HEK293 (cell line): ENCODE data around the gene RASL10B.

Source experiments
- CTCF ChIA-PET: fragments of 350-600 bp; formaldehyde crosslinking; extraction: SDS; loops from one replicate; lab custom pipeline; 2021; ENCODE audit warnings: antibody characterized with exemption; lab: Yijun Ruan, JAX
- POLR2A ChIA-PET: fragments of 300-600 bp; formaldehyde crosslinking; extraction: SDS; loops from one replicate; lab custom pipeline; 2020; ENCODE audit warnings: antibody characterized with exemption, inconsistent platforms; lab: Yijun Ruan, JAX
- H3K27ac ChIP-seq: fragments of 200-500 bp; sonication (Bioruptor generic); 2 replicates; pipeline ENCODE4 v1.5.1; 2014; ENCODE audit warnings: low read depth, low read length, control low read depth, inconsistent platforms; ENCODE audit errors: extremely low read depth
- H3K36me3 ChIP-seq, 2 experiments: fragments of 200-500 bp in 1 of 2; sonication (Bioruptor generic) in 1 of 2; 1 replicate in 1 of 2; 2 replicates in 1 of 2; pipeline ENCODE4 v1.5.1; 2014 to 2017; ENCODE audit warnings: inconsistent platforms in 2 of 2, low read length in 2 of 2; ENCODE audit not compliant: control insufficient read depth in 2 of 2, insufficient read depth in 1 of 2
- H3K4me1 ChIP-seq: fragments of 200-500 bp; sonication (Bioruptor generic); 2 replicates; pipeline ENCODE4 v1.5.1; 2014; ENCODE audit warnings: mild to moderate bottlenecking, low read length, inconsistent platforms; ENCODE audit not compliant: control insufficient read depth, insufficient read depth
- H3K4me3 ChIP-seq: 2 replicates; pipeline ENCODE4 v1.5.1; 2011; ENCODE audit warnings: low read depth, mild to moderate bottlenecking, control low read depth, low read length, moderate library complexity
- H3K9me3 ChIP-seq: fragments of 200-500 bp; sonication (Bioruptor generic); 2 replicates; pipeline ENCODE4 v1.5.1; 2014; ENCODE audit warnings: low read depth, low read length, inconsistent platforms; ENCODE audit not compliant: control insufficient read depth, insufficient read depth
- MEIS1 ChIP-seq: sonication (generic); formaldehyde crosslinking; IDR thresholded peaks from 2 replicates; pipeline ENCODE4 v1.8.1; 2022; ENCODE audit warnings: missing genetic modification reagents, mild to moderate bottlenecking, borderline replicate concordance
- OSR2 ChIP-seq: fragments of 450-650 bp; formaldehyde crosslinking; IDR thresholded peaks from 2 replicates; pipeline ENCODE4 v1.5.1; 2016; ENCODE audit warnings: missing biosample characterization, missing genetic modification characterization
- SP7 ChIP-seq: fragments of 450-650 bp; formaldehyde crosslinking; IDR thresholded peaks from 2 replicates; pipeline ENCODE4 v1.5.1; 2016; ENCODE audit warnings: missing biosample characterization, missing genetic modification characterization
- ZBTB20 ChIP-seq: fragments of 450-650 bp; formaldehyde crosslinking; IDR thresholded peaks from 2 replicates; pipeline ENCODE4 v1.5.1; 2016; ENCODE audit warnings: missing biosample characterization, missing genetic modification characterization
- ZFP41 ChIP-seq: fragments of 450-650 bp; formaldehyde crosslinking; IDR thresholded peaks from 2 replicates; pipeline ENCODE4 v1.5.1; 2016; ENCODE audit warnings: missing biosample characterization, missing genetic modification characterization, borderline replicate concordance
- ZNF146 ChIP-seq: fragments of 450-650 bp; formaldehyde crosslinking; IDR thresholded peaks from 2 replicates; pipeline ENCODE4 v1.5.1; 2016; ENCODE audit warnings: missing biosample characterization, missing genetic modification characterization
- ZNF174 ChIP-seq: fragments of 450-650 bp; formaldehyde crosslinking; IDR thresholded peaks from 2 replicates; pipeline ENCODE4 v1.5.0; 2017; ENCODE audit warnings: missing biosample characterization, mild to moderate bottlenecking, missing genetic modification characterization
- ZNF23 ChIP-seq: fragments of 450-650 bp; formaldehyde crosslinking; IDR thresholded peaks from 2 replicates; pipeline ENCODE4 v1.5.1; 2016; ENCODE audit warnings: missing biosample characterization, missing genetic modification characterization, borderline replicate concordance
- ZNF394 ChIP-seq: fragments of 450-650 bp; formaldehyde crosslinking; IDR thresholded peaks from 2 replicates; pipeline ENCODE4 v1.5.1; 2016; ENCODE audit warnings: missing biosample characterization, missing genetic modification characterization, mild to moderate bottlenecking, moderate library complexity, borderline replicate concordance
- ZNF473 ChIP-seq: fragments of 450-650 bp; formaldehyde crosslinking; IDR thresholded peaks from 2 replicates; pipeline ENCODE4 v1.5.1; 2017; ENCODE audit warnings: missing biosample characterization, missing genetic modification characterization
- ZNF626 ChIP-seq: fragments of 450-650 bp; sonication (Bioruptor Pico); formaldehyde crosslinking; IDR thresholded peaks from 2 replicates; pipeline ENCODE4 v1.5.1; 2018; ENCODE audit warnings: missing biosample characterization, missing genetic modification characterization, inconsistent platforms
- ZNF677 ChIP-seq: fragments of 450-650 bp; IDR thresholded peaks from 2 replicates; pipeline ENCODE4 v1.5.0; 2018; ENCODE audit warnings: missing biosample characterization, mild to moderate bottlenecking, missing genetic modification characterization, moderate library complexity
- ZNF791 ChIP-seq: fragments of 450-650 bp; formaldehyde crosslinking; IDR thresholded peaks from 2 replicates; pipeline ENCODE4 v1.5.1; 2016; ENCODE audit warnings: missing biosample characterization, missing genetic modification characterization
- ZNF843 ChIP-seq: fragments of 450-650 bp; formaldehyde crosslinking; IDR thresholded peaks from 2 replicates; pipeline ENCODE4 v1.5.1; 2016; ENCODE audit warnings: missing biosample characterization, missing genetic modification characterization
- TF ChIP-seq, protein P1 (sequence below): fragments of 450-650 bp; formaldehyde crosslinking; IDR thresholded peaks from 2 replicates; pipeline ENCODE4 v1.5.1; 2016; ENCODE audit warnings: missing biosample characterization, missing genetic modification characterization
- TF ChIP-seq, protein P2 (sequence below): fragments of 450-650 bp; formaldehyde crosslinking; IDR thresholded peaks from 2 replicates; pipeline ENCODE4 v1.5.1; 2016; ENCODE audit warnings: missing biosample characterization, missing genetic modification characterization, borderline replicate concordance
- TF ChIP-seq, protein P3 (sequence below): fragments of 450-650 bp; formaldehyde crosslinking; IDR thresholded peaks from 2 replicates; pipeline ENCODE4 v1.5.1; 2016; ENCODE audit warnings: missing biosample characterization, missing genetic modification characterization
- TF ChIP-seq, protein P4 (sequence below): fragments of 450-650 bp; formaldehyde crosslinking; IDR thresholded peaks from 2 replicates; pipeline ENCODE4 v1.5.1; 2016; ENCODE audit warnings: missing biosample characterization, missing genetic modification characterization

Gene RASL10B

DNA sequence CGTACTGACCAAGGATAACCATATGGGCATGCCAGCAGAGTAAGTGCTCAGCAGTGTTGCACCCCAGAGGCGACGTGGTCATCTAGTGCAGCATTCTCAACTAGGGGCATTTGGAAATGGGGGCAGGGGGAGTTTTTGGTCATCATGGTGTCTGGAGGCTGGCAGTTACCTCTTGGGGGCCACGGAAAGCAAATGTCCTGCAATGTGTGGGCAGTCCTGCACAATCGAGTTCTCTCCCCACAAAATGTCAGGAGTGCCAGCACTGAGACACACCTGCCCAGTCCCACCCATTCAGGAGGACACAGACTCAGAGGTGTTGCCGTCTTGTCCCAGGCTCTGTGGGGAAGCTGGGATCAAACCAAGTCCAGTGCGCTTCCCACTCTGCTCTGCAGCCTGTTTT is 3.0 kb downstream of the RASL10B start:
- Histone ChIP-seq H3K9me3 (no peaks in the 10 kb centered on the region), H3K36me3 (peaks cover 5 to 8% of the 10 kb centered on the region in 2 experiments; a peak in 2 of 3 replicates), H3K4me3 (no peak overlapping the region), H3K27ac (no peak overlapping the region), H3K4me1 (peaks cover 11% of the 10 kb centered on the region)
- TF ChIP-seq, protein P1, sequence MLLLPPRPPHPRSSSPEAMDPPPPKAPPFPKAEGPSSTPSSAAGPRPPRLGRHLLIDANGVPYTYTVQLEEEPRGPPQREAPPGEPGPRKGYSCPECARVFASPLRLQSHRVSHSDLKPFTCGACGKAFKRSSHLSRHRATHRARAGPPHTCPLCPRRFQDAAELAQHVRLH, result no peak
- 0 out of 2 replicates have a peak, but pooled peaks have one; percentile 0 for TF ChIP-seq ZNF394 (tag by site-specific recombination)
- no peak for TF ChIP-seq MEIS1
- no peak for TF ChIP-seq OSR2 (tag by site-specific recombination)
- ChIA-PET POLR2A (interaction anchor here (0.7 kb wide), 1 partner anchor 9 kb away, joined by 3 read pairs; no protein-coding TSS in a partner anchor), CTCF (interaction anchor here (2.1 to 3.2 kb wide), 2 partner anchors 13 kb away, joined by 11 to 18 read pairs; no protein-coding TSS in a partner anchor)

DNA sequence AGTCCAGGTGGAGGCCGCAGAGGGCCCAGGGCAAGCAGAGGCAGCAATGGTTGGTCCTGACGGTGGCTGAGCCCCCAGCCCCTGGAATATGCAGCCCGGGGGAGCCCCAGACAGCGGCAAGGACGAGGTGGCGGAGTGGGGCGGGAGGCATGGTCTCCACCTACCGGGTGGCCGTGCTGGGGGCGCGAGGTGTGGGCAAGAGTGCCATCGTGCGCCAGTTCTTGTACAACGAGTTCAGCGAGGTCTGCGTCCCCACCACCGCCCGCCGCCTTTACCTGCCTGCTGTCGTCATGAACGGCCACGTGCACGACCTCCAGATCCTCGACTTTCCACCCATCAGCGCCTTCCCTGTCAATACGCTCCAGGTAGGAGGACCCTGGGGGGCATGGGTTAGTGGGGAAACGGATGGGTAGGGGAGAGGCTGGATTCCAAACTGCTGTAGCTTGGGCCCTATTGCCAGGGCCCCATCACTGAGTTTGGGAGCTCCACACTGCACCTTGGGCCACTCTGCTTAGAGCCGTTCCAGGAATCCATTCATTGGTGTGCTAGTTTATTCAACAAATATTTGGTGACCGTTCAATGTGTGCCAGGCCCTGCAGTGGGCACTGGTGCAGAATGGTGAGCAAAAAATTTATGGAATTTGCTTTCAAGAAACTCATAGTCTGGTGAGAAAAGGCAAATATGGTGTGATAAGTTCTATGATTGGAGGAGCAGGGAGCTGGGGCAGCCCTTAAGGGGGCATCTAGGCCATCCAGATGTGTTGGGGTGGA is 3.8 kb downstream of the RASL10B start:
- H3K4me3 ChIP-seq, result no peak overlapping the region
- H3K36me3 ChIP-seq, result peaks cover 5 to 11% of the 10 kb centered on the region in 2 experiments; a peak in 2 of 3 replicates
- no peak for TF ChIP-seq ZNF146 (tag by site-specific recombination)
- TF ChIP-seq, protein P2, sequence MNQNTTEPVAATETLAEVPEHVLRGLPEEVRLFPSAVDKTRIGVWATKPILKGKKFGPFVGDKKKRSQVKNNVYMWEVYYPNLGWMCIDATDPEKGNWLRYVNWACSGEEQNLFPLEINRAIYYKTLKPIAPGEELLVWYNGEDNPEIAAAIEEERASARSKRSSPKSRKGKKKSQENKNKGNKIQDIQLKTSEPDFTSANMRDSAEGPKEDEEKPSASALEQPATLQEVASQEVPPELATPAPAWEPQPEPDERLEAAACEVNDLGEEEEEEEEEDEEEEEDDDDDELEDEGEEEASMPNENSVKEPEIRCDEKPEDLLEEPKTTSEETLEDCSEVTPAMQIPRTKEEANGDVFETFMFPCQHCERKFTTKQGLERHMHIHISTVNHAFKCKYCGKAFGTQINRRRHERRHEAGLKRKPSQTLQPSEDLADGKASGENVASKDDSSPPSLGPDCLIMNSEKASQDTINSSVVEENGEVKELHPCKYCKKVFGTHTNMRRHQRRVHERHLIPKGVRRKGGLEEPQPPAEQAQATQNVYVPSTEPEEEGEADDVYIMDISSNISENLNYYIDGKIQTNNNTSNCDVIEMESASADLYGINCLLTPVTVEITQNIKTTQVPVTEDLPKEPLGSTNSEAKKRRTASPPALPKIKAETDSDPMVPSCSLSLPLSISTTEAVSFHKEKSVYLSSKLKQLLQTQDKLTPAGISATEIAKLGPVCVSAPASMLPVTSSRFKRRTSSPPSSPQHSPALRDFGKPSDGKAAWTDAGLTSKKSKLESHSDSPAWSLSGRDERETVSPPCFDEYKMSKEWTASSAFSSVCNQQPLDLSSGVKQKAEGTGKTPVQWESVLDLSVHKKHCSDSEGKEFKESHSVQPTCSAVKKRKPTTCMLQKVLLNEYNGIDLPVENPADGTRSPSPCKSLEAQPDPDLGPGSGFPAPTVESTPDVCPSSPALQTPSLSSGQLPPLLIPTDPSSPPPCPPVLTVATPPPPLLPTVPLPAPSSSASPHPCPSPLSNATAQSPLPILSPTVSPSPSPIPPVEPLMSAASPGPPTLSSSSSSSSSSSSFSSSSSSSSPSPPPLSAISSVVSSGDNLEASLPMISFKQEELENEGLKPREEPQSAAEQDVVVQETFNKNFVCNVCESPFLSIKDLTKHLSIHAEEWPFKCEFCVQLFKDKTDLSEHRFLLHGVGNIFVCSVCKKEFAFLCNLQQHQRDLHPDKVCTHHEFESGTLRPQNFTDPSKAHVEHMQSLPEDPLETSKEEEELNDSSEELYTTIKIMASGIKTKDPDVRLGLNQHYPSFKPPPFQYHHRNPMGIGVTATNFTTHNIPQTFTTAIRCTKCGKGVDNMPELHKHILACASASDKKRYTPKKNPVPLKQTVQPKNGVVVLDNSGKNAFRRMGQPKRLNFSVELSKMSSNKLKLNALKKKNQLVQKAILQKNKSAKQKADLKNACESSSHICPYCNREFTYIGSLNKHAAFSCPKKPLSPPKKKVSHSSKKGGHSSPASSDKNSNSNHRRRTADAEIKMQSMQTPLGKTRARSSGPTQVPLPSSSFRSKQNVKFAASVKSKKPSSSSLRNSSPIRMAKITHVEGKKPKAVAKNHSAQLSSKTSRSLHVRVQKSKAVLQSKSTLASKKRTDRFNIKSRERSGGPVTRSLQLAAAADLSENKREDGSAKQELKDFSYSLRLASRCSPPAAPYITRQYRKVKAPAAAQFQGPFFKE, result no peak
- no peak for TF ChIP-seq ZNF791
- no peak for TF ChIP-seq ZFP41 (tag by site-specific recombination)
- TF ChIP-seq ZBTB20 (tag by site-specific recombination), result no peak
- TF ChIP-seq SP7 (tag by site-specific recombination), result no peak
- no peak for TF ChIP-seq ZNF174 (tag by site-specific recombination)
- no peak for TF ChIP-seq ZNF473 (tag by site-specific recombination)
- no peak for TF ChIP-seq ZNF843 (tag by site-specific recombination)
- TF ChIP-seq ZNF677 (tag by site-specific recombination), result no peak
- TF ChIP-seq, protein P3, sequence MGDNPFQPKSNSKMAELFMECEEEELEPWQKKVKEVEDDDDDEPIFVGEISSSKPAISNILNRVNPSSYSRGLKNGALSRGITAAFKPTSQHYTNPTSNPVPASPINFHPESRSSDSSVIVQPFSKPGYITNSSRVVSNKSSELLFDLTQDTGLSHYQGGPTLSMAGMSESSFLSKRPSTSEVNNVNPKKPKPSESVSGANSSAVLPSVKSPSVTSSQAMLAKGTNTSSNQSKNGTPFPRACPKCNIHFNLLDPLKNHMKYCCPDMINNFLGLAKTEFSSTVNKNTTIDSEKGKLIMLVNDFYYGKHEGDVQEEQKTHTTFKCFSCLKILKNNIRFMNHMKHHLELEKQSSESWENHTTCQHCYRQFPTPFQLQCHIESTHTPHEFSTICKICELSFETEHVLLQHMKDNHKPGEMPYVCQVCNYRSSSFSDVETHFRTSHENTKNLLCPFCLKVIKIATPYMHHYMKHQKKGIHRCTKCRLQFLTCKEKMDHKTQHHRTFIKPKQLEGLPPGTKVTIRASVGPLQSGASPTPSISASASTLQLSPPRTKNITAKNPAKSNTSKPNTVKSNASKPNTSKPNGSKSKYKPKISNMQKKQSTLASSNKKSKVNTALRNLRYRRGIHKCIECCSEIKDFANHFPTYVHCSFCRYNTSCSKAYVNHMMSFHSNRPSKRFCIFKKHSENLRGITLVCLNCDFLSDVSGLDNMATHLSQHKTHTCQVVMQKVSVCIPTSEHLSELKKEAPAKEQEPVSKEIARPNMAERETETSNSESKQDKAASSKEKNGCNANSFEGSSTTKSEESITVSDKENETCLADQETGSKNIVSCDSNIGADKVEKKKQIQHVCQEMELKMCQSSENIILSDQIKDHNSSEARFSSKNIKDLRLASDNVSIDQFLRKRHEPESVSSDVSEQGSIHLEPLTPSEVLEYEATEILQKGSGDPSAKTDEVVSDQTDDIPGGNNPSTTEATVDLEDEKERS, result no peak
- TF ChIP-seq, protein P4, sequence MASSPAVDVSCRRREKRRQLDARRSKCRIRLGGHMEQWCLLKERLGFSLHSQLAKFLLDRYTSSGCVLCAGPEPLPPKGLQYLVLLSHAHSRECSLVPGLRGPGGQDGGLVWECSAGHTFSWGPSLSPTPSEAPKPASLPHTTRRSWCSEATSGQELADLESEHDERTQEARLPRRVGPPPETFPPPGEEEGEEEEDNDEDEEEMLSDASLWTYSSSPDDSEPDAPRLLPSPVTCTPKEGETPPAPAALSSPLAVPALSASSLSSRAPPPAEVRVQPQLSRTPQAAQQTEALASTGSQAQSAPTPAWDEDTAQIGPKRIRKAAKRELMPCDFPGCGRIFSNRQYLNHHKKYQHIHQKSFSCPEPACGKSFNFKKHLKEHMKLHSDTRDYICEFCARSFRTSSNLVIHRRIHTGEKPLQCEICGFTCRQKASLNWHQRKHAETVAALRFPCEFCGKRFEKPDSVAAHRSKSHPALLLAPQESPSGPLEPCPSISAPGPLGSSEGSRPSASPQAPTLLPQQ (tag by site-specific recombination), result no peak
- no peak for TF ChIP-seq ZNF626 (tag by site-specific recombination)
- no peak for TF ChIP-seq ZNF23 (tag by site-specific recombination)
- POLR2A ChIA-PET, result interaction anchor here (0.7 kb wide), 2 partner anchors 8 to 12 kb away, joined by 3 to 4 read pairs; no protein-coding TSS in a partner anchor
- peaks cover 6% of the 10 kb centered on the region; the same call in 1 of the 2 replicates for H3K4me1 ChIP-seq
- no peak overlapping the region for H3K27ac ChIP-seq
- no peaks in the 10 kb centered on the region for H3K9me3 ChIP-seq
- CTCF ChIA-PET, result interaction anchor here (0.6 to 3.2 kb wide), 4 partner anchors 12 to 1315 kb away, joined by 3 to 18 read pairs (median 4); no protein-coding TSS in a partner anchor
